HUDEP-2 (cell line): ENCODE data around the gene CIPC.
A peak's percentile ranks its signal among the peaks of the same experiment; 100 is the strongest.

ENCODE experiments used
- DNase-seq, 76 experiments: peaks; one replicate each; lab custom pipeline; 2025; ENCODE audit not compliant: unreplicated experiment in 76 of 76; lab: John Stamatoyannopoulos, UW

Gene CIPC

DNA sequence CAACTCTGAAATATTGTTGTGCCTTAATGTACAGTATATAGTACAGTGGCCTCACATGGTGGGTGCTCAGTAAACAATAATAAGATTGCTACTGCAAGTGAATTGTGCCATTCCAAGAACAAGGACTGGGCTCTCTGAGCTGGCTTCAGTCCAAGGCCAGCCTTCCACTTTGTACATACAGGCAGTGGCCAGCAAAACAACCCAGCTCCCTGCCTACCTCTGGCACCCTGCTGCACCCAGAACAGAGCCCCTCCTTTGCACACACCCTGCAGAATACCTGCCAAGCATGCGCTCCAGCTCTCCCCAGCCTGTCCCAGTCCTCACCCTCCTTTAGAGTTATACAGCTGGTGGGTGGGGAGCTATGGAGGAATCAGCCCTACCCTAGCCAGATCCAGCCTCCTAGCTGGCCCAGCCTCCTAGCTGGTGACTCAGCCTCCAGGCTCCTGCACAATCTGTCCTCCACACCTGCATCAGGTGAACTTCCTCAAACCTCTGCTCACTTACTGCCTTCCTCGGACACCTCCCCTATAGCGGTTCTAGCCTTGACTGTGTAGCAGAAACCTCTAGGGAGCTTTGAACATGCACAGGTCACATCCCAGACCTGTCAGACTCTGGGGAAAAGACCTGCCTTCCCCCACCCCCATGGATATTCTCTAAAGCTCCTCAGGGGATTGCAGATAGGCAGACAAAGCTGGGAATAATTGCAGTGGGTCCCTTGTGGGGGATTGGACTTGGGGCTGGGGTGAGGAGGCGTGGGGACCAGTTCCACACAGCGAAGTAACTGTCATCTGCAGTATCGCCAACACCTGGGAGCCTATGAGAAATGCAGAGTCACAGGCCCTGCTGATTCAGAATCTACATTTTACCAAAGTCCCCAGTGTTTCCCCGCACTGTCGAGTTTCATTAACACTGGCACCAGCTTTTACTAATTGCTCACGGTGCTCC lies 25.6 kb downstream of the CIPC start:
- peak in 6 of 76 experiments; percentile 3 to 15 (median 9) for DNase-seq

GRCh38 chr14:77124345-77125280 lies 26.6 kb downstream of the CIPC start:
- peak in 16 of 76 experiments; percentile 4 to 36 (median 17) for DNase-seq

- no peak for DNase-seq
Measured at GRCh38 chr14:77125281-77125801, 27.3 kb downstream of the CIPC start.

DNA sequence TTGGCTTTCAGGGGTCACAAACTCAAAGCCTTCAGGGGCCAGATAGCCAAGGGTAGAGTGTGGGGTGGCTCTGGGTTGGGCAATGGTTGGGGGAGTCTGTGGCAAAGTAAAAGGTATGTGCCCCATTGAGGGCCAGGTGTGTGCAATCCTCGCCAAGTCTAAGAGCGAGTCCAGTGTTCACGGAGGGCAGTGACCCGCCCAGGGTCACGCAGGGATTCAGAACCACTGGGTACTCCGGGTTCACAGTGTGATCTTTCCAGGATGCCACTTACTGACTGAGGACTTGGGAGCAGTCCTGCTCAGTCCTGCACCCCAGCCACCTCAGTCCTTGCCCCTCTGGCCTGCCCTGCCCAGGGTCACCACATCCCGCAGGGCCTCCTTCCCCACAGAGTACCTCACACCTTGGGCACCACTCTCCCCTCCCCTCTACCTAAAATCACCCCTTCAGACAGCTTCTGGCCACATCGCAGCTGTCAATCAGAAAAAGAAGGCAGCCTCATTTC lies 27.8 kb downstream of the CIPC start:
- no peak for DNase-seq

DNA sequence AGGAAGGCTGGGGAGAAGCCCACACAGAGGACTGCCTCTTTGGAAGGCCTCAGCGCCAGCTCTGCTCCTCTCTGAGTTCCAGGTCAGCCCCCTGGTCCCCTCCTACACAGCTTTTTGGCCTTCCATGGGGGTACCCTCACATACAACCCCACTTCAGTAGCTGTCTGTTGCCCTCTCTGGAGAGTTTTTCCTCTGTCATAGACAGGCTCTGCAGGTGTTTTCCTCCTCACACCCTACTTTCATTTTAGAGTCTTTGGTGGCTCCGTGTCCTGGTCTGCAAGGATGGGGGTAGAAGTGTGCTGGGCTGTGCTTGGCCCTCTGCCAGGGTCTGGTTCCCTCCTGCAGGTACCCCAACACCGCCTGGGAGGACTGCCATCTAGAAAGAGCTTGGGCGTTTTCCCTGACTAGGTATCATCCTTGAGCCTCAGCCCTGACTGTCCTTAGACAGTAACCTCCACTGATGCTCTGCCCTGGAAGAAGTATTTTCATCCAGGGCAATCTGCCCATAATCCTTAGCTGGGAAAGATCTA lies 28.5 kb downstream of the CIPC start:
- no peak for DNase-seq

DNA sequence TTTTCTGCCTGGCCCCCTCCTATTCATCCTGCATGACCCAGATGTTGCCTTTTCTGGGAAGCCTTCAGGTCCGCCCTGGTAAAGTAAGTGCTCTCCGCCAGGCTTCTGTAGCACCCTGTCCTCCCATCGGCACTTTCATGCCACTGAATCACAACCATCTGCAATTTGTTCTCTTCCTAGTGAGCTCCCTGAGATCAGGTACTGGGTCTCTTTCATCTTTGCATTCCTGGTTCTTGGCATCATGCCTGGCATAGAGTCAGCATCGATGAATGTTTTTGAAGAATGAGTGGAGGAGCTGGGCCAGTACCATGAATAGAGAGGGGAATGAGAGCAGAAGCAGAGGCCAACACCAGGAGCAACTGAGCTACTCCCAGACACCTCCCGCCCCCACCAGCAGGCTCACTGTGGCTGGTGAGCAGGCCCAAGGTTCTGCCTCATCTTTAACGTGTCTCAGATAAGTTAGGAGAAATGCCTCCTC lies 30.4 kb downstream of the CIPC start:
- no peak for DNase-seq

GRCh38 chr14:77130386-77130785 lies 32.3 kb downstream of the CIPC start:
- DNase-seq = no peak

GRCh38 chr14:77131206-77131605 lies 33.1 kb downstream of the CIPC start:
- no peak for DNase-seq

- DNase-seq = no peak
Measured at GRCh38 chr14:77131871-77132486, 33.9 kb downstream of the CIPC start.

GRCh38 chr14:77133720-77134338 lies 35.8 kb downstream of the CIPC start:
- DNase-seq = peak in 49 of 76 experiments; percentile 6 to 70 (median 37)

- no peak for DNase-seq
Measured at GRCh38 chr14:77139022-77139421, 41.0 kb downstream of the CIPC start.

DNA sequence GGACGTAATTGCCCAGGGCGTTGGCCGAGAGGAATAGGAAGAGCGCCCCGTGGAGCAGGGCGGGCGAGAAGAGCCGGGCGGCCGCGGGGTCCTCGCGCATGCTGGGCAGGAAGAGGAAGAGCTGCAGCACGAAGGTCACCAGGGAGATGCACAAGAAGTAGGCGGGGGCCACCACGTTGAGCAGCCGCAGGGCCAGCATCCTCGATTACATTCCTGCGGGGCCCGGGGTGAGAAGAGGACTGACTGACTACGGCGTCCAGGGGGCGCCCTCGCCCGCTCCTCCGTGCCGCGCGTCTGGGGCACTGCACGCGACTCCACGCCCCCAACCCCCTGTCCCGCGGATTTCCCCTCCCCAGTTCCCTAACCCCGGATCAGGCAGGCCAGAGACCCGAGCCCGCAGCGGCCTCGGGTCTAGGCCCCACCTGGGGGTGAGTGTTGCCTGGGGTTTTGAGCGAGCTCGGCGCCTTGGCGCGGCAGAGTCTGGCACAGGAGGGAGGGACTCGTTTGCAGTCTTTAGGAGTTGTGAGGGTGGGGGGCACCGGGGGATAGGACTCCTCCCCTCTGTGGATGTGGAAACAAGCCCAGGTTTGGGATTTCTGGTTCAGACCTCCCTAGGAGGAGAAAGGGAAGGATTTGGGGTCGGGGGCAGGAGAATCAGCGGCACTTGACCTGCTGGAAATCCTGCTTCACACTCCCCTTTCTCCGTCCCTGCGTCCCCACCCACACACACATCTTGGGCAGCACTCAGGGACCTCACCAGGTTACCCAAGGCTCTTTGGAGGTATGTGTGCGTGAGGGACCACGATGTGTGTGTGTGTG lies 41.7 kb downstream of the CIPC start:
- peak in 25 of 76 experiments; percentile 5 to 40 (median 17) for DNase-seq

DNA sequence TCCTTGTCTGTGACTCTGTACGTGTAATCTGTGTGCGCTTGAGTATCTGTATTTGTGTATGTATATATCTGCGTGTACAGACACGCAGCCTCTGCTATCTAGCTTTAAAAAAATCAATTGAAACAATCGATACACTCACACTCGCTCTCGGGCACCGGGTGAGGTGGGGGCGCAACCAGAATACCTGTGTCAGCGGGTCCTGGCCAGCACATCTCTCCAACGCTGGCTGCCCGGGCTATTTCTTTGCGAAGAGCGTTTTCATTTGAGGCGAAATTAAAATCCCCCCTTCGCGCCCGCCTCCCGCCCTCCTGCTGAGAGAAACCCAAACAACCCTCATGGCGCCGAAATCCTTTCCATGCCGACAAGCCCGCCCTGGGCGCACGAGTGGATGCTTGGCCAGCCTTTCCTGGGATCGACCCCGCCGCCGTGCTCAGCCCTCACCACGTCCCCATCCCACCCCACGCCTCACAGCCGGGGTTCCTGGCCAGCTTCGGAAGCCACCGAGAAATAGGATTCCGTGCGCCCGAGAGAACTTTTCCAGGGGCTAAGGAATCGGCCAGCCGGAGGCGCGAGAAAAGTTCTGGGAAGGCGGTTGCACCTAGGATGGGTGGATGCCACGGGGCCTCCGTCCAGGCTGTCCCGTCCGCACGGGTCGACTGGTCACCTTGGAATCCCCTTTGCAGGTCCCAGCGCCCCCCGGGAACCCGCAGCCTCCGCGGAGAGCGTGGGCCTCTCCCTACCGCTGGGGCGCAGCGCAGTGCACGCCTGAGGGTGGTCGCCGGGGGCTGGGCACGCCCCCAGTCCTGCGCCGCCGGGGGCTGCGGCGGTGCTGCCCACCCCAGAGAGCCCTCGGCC lies 42.5 kb downstream of the CIPC start:
- no peak for DNase-seq

DNA sequence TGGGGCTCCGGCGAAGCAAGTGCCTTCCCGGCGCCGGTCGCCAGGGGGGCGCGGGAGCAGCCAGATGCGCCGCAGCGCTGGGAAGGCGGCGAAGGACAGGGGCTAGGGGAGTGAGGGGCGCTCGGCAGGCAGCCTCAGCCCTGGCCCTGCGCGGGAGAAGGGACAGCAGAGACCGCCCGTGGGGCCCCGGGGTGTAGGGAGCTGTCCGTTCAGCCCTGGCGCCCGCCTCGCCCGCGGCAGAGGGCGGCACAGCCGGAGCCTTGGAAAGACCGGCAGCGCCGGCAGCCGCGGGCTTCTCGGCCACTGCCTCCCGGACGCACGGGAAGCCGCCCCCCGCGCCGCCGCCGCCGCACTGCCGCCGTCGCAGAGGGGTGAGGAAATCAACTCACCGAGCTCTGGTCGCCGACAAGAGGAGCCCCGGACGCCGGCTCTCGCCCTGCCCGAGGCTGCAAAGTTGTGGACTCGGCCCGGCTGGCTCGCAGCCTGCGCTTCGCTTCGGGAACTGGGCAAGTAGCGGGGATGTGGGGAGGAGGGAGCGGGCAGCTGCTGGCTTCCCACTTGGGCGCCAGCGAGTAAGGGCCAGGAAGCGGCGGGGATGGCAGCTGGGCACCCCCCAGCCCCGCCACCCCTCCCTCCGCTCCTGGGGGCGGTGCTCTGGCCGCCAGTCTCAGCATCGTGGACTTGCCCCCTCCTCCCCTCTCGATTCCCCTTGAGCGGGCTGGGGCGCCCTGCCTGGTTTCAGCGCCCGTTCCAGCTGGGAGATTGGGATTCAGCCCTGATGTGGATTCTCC lies 43.4 kb downstream of the CIPC start, which contains the start of gene ZDHHC22:
TSS of gene ZDHHC22 (minus strand) at position 578 of the 791 bp plus-strand sequence. CDS start 2,053 bp downstream, outside the sequence.
- peak in 1 of 76 experiments; percentile 6 for DNase-seq

- no peak for DNase-seq
Measured at GRCh38 chr14:77142005-77142800, 44.1 kb downstream of the CIPC start.

DNA sequence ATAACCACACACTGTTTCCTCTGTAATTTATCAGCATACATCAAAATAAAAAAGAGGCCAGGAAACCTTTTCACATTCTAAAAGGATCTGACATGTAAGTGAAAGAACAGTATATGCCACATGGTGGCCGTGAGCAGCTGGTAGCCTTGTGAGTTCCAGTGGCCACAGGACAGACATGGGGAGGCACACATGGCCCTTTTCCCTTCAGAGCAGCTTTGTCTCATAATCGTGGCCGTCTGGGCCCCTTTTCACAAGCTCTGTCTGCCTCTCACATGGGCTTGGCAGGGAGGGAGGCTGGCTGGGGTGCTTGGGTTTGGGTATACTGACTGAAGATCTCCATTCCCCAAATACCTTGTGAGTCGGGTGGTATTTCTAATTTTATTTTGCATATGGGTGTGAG lies 45.0 kb downstream of the CIPC start:
- no peak for DNase-seq
